HG02938 (cell line): ENCODE results near the gene DRP2.
"Not testable (repeated sequence)": the region's sequence is repeated elsewhere in the genome, so short reads cannot be mapped to it uniquely, and the experiment has no call there.

Source experiments
- ATAC-seq: cut with Tn5 transposase; IDR thresholded peaks from one replicate; pipeline ENCODE4 v1.9.1; 2021; ENCODE audit warnings: mild to moderate bottlenecking, moderate library complexity; ENCODE audit not compliant: unreplicated experiment

DRP2 gene

GRCh38 chrX:101231080-101231479 lies 11.5 kb downstream of the DRP2 start:
- no peak for ATAC-seq

GRCh38 chrX:101232316-101232715 lies 12.7 kb downstream of the DRP2 start:
- ATAC-seq: no peak

- ATAC-seq: no peak
These were observed 17.5 kb downstream of the DRP2 start for GRCh38 chrX:101237041-101237440.

DNA sequence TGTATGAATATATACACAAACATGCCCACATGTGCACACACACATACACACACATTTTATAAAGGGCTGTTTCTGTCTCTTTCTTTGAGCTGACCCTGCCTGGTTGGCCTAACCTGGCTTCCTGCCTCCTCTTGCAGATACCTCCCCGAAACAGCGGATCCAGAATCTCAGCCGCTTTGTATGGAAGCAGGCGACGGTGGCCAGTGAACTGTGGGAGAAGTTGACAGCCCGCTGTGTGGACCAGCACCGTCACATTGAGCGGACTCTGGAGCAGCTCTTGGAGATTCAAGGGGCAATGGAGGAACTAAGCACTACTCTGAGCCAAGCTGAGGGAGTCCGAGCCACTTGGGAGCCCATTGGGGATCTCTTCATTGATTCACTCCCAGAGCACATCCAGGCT lies 21.9 kb downstream of the DRP2 start:
- ATAC-seq: no peak

GRCh38 chrX:101252634-101253033 lies 33.0 kb downstream of the DRP2 start:
- ATAC-seq: no peak

DNA sequence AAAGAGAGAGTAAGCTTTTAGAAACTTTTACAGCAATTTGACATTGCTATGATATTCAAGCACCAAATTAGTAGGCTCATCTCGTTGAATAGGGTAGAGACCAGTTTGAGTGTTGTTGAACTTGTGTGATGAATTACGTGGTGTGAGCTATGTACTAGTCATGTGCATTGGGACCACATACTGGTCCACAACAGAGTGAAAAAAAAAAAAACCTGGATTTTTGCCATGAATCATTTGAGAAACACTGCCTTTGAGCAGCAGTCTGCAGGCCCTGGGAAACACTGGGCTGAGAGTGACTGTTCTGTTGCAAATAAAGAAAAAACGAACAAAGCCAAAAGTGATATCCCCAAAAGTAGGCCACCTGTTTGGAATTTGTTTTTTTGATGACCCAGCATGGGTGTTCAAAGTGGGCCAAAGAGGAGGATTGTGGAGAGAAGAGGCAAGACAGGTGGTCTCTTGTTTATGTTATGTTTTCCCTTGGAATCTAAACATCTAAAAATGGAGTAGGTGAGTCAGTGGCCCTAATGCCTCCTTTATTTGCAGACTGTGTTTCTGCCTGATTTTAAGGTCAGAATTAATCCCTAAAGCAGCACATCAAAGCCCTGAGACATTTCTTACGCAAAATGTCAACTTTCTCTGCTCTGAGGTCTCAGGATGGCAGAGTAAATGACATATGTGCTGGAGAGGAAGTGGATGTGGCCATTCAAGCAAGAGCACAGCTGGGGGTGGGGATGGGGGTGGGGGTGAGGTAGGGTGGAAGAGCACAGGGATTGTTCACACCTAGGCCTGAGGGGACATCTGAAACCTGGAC lies 38.1 kb downstream of the DRP2 start:
- no peak for ATAC-seq

- no peak for ATAC-seq
These were observed 38.6 kb downstream of the DRP2 start for GRCh38 chrX:101258259-101258581.

GRCh38 chrX:101260435-101260834 lies 40.8 kb downstream of the DRP2 start:
- no peak for ATAC-seq

DNA sequence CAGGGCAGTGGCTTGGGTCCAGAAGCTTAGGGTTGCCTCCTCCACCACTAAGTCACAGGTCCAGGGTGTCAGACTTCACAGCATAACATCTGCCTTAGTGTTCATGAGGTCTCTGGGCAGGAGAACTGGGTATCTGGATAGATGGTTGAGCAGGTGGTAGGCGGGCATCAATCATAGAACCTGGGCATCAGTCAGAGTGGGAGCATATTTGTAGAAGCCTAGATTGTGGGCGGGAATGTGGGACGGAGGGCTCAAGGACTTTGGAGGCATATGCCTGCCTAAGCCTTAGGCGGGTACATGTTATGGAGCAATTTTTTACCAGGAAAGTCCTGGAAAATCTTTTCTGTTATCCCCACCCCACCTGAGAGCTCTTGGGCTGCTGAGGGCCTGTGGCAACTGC lies 43.0 kb downstream of the DRP2 start:
- no peak for ATAC-seq

DNA sequence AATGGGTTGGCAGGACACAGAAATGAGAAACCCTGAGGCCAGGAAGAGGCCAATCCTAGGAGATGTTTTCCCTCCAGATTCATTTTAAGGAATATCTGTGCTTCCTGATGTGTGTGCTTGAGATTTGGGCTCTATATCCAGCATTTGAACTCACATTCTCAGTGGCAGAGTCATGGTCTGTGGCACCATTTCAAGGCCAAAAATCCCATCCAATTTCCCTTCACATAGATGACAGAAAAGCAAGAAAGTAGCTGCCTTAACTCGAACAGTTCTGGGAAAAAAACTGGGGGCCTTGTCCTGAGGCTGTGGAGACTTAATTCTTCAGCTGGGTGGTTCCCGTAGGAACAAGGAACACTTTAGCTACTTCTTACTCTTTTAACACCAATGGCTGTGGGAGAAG lies 44.2 kb downstream of the DRP2 start:
- no peak for ATAC-seq

DNA sequence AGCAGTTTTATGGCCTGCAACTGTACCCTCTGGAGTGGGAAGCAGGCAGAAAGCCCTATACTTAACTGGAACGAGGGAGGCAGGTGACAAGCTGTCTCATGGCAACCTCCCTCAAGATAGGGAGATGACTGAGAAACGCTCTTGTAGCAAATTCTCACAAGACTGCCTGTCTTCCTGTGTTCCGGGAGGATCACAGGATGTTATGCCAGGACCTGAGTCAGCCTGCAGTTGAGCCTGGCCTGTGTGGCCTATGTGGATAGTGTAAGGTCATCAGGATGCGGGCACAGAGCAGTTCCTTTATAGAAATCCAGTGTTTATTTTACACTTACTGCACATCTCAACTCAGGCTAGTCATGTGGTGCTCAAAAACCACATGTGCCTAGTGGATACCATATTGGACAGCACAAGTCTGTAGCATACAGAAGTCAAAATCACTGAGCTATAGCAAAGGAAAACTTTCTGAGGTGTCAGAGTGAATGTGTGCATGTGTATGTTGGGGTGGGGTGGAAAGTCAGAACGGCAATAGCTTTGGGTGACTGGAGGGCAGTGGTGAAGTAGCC lies 46.4 kb downstream of the DRP2 start:
- ATAC-seq: no peak

GRCh38 chrX:101274198-101274597 lies 54.6 kb downstream of the DRP2 start:
- ATAC-seq: no peak

DNA sequence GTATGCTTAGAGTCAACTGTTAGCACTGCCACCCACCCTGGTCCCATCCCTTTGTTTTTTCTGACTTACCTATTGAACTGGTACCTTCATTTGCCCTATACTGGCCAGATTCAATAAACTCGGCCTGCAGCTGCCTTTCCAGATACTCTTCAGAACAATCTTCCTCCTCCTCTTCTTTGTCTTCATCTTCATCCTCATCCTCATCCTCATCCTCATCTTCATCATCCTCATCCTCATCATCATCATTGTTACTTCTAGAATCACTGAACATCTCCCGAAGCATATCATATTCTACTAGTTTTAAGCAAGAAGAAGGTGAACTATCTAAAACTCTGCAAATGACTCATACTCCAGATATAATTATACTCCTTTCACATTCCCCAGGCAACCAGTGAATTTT lies 56.7 kb downstream of the DRP2 start:
- ATAC-seq: no peak

GRCh38 chrX:101287402-101287801 lies 67.8 kb downstream of the DRP2 start:
- ATAC-seq: no peak

- ATAC-seq: no peak
These were observed 71.5 kb downstream of the DRP2 start, which contains the start of gene TAF7L for GRCh38 chrX:101290957-101291603. Gene TAF7L, minus strand, starts transcription at chrX:101291334. Its CDS starts 3,791 bp downstream, at chrX:101287543.

DNA sequence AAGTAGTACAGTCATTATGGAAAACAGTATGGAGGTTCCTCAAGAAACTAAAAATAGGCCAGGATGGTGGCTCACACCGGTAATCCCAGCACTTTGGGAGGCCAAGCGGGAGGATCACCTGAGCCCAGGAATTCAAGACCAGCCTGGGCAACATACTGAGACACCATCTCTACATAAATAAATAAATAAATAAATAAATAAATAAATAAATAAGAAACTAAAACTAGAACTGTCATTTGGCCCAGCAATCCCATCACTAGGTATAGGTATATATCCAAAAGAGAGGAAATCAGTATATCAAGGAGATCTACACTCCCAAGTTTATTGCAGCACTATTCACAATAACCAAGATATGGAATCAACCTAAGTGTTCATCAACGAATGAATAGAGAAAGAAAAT lies 76.0 kb downstream of the DRP2 start:
- ATAC-seq: not testable (repeated sequence)

DNA sequence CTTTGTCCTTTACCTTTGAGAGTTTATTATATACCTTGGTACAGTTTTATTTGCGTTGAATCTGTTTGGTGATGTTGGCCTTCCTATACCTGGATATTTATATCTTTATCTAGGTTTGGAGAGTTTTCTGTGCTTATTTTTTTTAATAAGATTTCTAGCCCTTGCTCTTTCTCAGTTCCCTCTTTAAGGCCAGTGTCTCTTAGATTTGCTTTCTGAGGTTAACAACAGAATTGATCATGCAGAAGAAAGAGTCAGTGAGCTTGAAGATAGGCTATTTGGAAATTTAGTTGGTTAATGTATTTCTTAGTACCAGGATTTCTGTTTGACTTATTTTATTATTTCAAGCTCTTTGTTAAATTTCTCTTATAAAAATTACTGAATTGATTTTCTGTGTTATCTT lies 84.2 kb downstream of the DRP2 start:
- ATAC-seq: no peak
